CD14-positive monocyte (primary cell): ENCODE data around the gene RASSF5. TPM values are rescaled to one million over a fixed set of nuclear protein-coding genes. Genes with fewer than 3 reads are reported as not detected.

Source experiments
- DNase-seq, 3 donors: peaks; one replicate each; pipeline ENCODE4 v3.0.0-alpha.2; 2011 to 2022
- H2AFZ ChIP-seq: 2 replicates; pipeline ENCODE4 v1.6.0; 2012; ENCODE audit warnings: mild to moderate bottlenecking, low read depth, low read length, inconsistent platforms; ENCODE audit not compliant: insufficient read depth, poor library complexity, severe bottlenecking
- H3K27ac ChIP-seq, 2 donors: 1 replicate in 1 of 2; 2 replicates in 1 of 2; pipeline ENCODE4 v1.5.1; 2012 to 2013; ENCODE audit warnings: low read length in 2 of 2, control low read depth in 1 of 2, inconsistent platforms in 1 of 2, low read depth in 1 of 2, mild to moderate bottlenecking in 1 of 2
- H3K27me3 ChIP-seq, 2 donors: one replicate each; pipeline versions ENCODE4 v1.6.0 to v1.6.1; 2011 to 2013; ENCODE audit warnings: low read length in 2 of 2; ENCODE audit not compliant: control insufficient read depth in 2 of 2, insufficient read depth in 2 of 2
- H3K36me3 ChIP-seq, 2 donors: replicated peaks in 1 of 2; 1 replicate in 1 of 2; 2 replicates in 1 of 2; pipeline versions ENCODE4 v1.5.1 to v1.6.1; 2012 to 2013; ENCODE audit warnings: low read length in 2 of 2, control low read depth in 1 of 2, inconsistent platforms in 1 of 2, mild to moderate bottlenecking in 1 of 2; ENCODE audit not compliant: insufficient read depth in 2 of 2, control insufficient read depth in 1 of 2
- H3K4me1 ChIP-seq, 2 donors: 1 replicate in 1 of 2; 2 replicates in 1 of 2; pipeline versions ENCODE4 v1.5.1 to v1.6.1; 2012 to 2013; ENCODE audit warnings: low read length in 2 of 2, control low read depth in 1 of 2, inconsistent platforms in 1 of 2, mild to moderate bottlenecking in 1 of 2, moderate library complexity in 1 of 2; ENCODE audit not compliant: insufficient read depth in 2 of 2, control insufficient read depth in 1 of 2
- H3K4me2 ChIP-seq: replicated peaks from 2 replicates; pipeline ENCODE3; 2012; ENCODE audit warnings: low read length, moderate library complexity, mild to moderate bottlenecking; ENCODE audit not compliant: poor library complexity, severe bottlenecking; ENCODE audit errors: extremely low read depth
- H3K4me3 ChIP-seq, 3 experiments: fragments of 200-600 bp in 1 of 3; sonication (generic) in 1 of 3; replicated peaks in 1 of 3; 1 replicate in 2 of 3; 2 replicates in 1 of 3; pipeline ENCODE4 v1.5.1; 2011 to 2013; ENCODE audit warnings: low read length in 3 of 3, mild to moderate bottlenecking in 3 of 3, control low read depth in 2 of 3, low read depth in 2 of 3, inconsistent platforms in 1 of 3, moderate library complexity in 1 of 3
- H3K79me2 ChIP-seq: 2 replicates; pipeline ENCODE4 v1.6.0; 2012; ENCODE audit warnings: mild to moderate bottlenecking, control low read depth, inconsistent platforms, low read length, moderate library complexity; ENCODE audit not compliant: insufficient read depth
- H3K9ac ChIP-seq: 2 replicates; pipeline ENCODE4 v1.6.0; 2017; ENCODE audit warnings: low read length, mild to moderate bottlenecking; ENCODE audit not compliant: insufficient read depth, poor library complexity, severe bottlenecking
- H3K9me3 ChIP-seq, 2 donors: replicated peaks in 1 of 2; 1 replicate in 1 of 2; 2 replicates in 1 of 2; pipeline versions ENCODE4 v1.5.1 to v1.6.1; 2012 to 2013; ENCODE audit warnings: low read length in 2 of 2, control low read depth in 1 of 2; ENCODE audit not compliant: control insufficient read depth in 1 of 2, insufficient read depth in 1 of 2
- H4K20me1 ChIP-seq: 2 replicates; pipeline ENCODE4 v1.6.0; 2012; ENCODE audit warnings: mild to moderate bottlenecking, low read length, control low read depth, moderate library complexity; ENCODE audit not compliant: insufficient read depth
- H3K27ac Mint-ChIP-seq, 7 donors: one replicate each; pipeline ENCODE4 v1.8.0; 2020; ENCODE audit warnings: mild to moderate bottlenecking in 7 of 7, mixed read lengths in 7 of 7, moderate library complexity in 6 of 7, inconsistent platforms in 2 of 7
- H3K27me3 Mint-ChIP-seq, 3 donors: one replicate each; pipeline ENCODE4 v1.8.0; 2021 to 2022; ENCODE audit warnings: low read depth in 3 of 3, mild to moderate bottlenecking in 3 of 3, mixed read lengths in 3 of 3, moderate library complexity in 3 of 3, inconsistent platforms in 1 of 3
- H3K36me3 Mint-ChIP-seq, 2 donors: one replicate each; pipeline ENCODE4 v1.8.0; 2020; ENCODE audit warnings: mixed read lengths in 2 of 2, inconsistent platforms in 1 of 2, mild to moderate bottlenecking in 1 of 2
- H3K4me1 Mint-ChIP-seq: one replicate; pipeline ENCODE4 v1.8.0; 2020; ENCODE audit warnings: mild to moderate bottlenecking, mixed read lengths
- H3K4me3 Mint-ChIP-seq, 2 donors: one replicate each; pipeline ENCODE4 v1.8.0; 2020; ENCODE audit warnings: mild to moderate bottlenecking in 2 of 2, mixed read lengths in 2 of 2, moderate library complexity in 1 of 2
- H3K9me3 Mint-ChIP-seq, 7 donors: one replicate each; pipeline ENCODE4 v1.8.0; 2020 to 2022; ENCODE audit warnings: mixed read lengths in 7 of 7, mild to moderate bottlenecking in 6 of 7, moderate library complexity in 6 of 7, inconsistent platforms in 2 of 7
- WGBS: methylation state at CpG from one replicate; pipeline ENCODE4 v1.1.5; 2013; ENCODE audit warnings: missing lambda C conversion rate; ENCODE audit not compliant: insufficient coverage; 5-methylcytosine and 5-hydroxymethylcytosine counted together
- intact Hi-C, 2 donors: fragments of 100-400 bp; cut with micrococcal nuclease; formaldehyde crosslinking; loops; one replicate each; pipeline versions ENCODE4 v1.15.0 to v1.15.1; 2023
- polyA plus RNA-seq, 3 donors: library from polyadenylated mRNA; depleted of rRNA in 1 of 3; unstranded in 2 of 3; stranded (reverse) in 1 of 3; fragments of 300-500 nt in 2 of 3; fragments of >200 nt in 1 of 3; fragmentation: Illumina TruSeq in 2 of 3; gene quantifications; 1 replicate in 2 of 3; 2 replicates in 1 of 3; pipeline ENCODE4 v1.2.3, GENCODE V29; 2012 to 2021
- TF ChIP-seq, protein P1 (sequence below): fragments of 200-600 bp; IDR thresholded peaks from one replicate; pipeline ENCODE4 v1.8.0; 2022; ENCODE audit warnings: antibody characterized with exemption, mild to moderate bottlenecking

The RASSF5 gene
- polyA plus RNA-seq, 3 donors = 81.6 to 129 (median 127) TPM

DNA sequence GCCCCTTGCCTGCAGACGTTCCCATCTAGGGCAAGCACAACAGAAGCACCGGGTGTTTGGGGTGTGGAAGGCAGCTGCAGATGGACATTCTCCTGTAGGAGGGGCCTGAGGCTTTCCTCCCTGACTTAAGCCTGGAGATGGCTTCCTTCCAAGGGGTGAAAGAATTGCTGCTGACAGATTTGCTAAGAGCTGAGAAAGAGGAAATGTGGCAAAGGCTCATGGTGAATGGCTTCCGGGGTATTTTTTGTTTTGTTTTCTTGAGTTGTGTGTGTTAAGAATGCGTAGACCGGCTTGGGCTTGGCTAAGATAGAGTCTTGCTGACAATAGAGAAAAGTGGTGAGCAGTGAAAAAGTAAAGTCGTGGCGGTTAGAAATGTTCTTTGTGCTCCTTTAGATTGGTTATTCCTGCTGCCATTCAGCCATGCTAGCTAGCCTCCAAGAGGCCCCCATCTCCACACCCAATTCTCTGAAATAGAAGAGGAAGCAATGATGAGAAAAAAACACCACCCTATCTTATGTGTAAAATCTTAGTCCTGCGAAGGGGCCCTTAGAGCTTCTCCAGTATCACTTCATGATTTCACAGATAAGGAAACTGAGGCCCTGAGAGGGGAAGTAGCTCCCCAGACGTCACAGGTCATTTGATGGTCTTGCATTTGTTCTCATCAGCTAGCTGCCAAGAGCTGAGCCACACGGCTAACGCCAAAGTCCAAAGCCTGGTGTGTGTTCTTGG is 68.0 kb downstream of the RASSF5 start:
- H3K27ac Mint-ChIP-seq = peak overlapping the region; percentile 97 to 100 (median 99)
- peak; percentile 91 to 94 (median 94) for DNase-seq
- Histone ChIP-seq H3K4me3 (peak overlapping the region in 1 of 3 experiments; percentile 61), H3K27me3 (no peaks in the 10 kb centered on the region), H2AFZ (no peak overlapping the region), H3K4me1 (peaks cover 82 to 94% of the 10 kb centered on the region in 2 donors), H3K27ac (peak overlapping the region; percentile 96 to 99), H3K4me2 (peak overlapping the region; percentile 63), H3K36me3 (peaks cover 4 to 28% of the 10 kb centered on the region in 2 donors), H3K79me2 (peaks cover 84% of the 10 kb centered on the region), H3K9ac (peak overlapping the region; percentile 72), H3K9me3 (no peaks in the 10 kb centered on the region), H4K20me1 (peaks cover 21% of the 10 kb centered on the region)
- H3K9me3 Mint-ChIP-seq = peaks cover 0 to 4% (median 0%) of the 10 kb centered on the region in 7 donors
- peaks cover 70 to 81% of the 10 kb centered on the region in 2 donors for H3K36me3 Mint-ChIP-seq
- intact Hi-C loops = loop anchor here in 1 of 2 donors (5.0 kb wide), 1 partner anchor 108 kb away; no protein-coding TSS in a partner anchor
- 0% methylated on average over 7 of the region's 11 CpGs for WGBS
- peaks cover 0 to 6% (median 0%) of the 10 kb centered on the region in 3 donors for H3K27me3 Mint-ChIP-seq
- H3K4me1 Mint-ChIP-seq = peaks cover 99% of the 10 kb centered on the region
- TF ChIP-seq, protein P1, sequence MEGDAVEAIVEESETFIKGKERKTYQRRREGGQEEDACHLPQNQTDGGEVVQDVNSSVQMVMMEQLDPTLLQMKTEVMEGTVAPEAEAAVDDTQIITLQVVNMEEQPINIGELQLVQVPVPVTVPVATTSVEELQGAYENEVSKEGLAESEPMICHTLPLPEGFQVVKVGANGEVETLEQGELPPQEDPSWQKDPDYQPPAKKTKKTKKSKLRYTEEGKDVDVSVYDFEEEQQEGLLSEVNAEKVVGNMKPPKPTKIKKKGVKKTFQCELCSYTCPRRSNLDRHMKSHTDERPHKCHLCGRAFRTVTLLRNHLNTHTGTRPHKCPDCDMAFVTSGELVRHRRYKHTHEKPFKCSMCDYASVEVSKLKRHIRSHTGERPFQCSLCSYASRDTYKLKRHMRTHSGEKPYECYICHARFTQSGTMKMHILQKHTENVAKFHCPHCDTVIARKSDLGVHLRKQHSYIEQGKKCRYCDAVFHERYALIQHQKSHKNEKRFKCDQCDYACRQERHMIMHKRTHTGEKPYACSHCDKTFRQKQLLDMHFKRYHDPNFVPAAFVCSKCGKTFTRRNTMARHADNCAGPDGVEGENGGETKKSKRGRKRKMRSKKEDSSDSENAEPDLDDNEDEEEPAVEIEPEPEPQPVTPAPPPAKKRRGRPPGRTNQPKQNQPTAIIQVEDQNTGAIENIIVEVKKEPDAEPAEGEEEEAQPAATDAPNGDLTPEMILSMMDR = no peak
- peak overlapping the region; percentile 65 to 67 for H3K4me3 Mint-ChIP-seq

DNA sequence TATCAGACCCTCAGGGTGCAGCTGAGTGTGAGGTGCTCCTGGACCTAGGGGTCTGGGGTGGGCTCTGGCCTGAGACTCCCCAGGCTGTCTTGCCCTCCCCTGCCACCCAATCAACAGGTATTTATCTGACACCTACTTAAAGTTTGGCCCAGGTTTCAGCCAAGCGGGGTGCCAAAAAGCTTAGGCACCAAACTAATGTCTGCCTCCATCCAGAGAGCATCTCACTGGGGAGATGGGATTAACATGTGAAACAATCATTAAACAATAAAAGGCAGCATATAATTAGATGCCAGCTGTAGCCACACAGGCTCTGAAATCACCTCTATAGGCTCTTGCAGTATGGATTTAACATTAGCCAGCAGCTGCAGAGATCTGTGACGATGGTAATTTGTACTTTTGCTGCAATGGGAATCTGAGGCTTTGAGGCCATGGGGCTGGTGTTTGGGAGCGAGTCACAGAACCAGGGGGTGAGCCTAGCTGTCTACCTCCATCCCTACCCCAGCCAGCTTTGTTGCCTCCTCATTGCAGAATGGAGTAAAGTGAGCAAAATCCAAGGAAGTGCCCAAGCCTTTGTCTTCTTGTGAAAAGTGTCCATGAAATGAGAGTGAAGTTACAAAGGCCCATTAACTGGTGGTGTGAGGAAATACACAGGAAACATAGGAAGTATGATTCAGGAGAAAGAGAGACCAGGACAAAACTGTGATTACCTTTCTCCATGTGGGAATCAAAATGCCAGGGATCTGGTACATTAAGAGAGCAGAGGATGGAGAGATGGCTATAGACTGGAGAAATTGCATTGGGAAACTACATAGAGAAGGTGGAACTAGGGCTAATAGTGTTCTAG is 68.8 kb downstream of the RASSF5 start:
- Histone ChIP-seq H3K4me2 (peak overlapping the region; percentile 63), H3K9ac (peak overlapping the region; percentile 72), H3K4me3 (peak overlapping the region in 1 of 3 experiments; percentile 61), H3K79me2 (peaks cover 84% of the 10 kb centered on the region), H2AFZ (no peak overlapping the region), H4K20me1 (peaks cover 13% of the 10 kb centered on the region), H3K36me3 (peaks cover 4 to 20% of the 10 kb centered on the region in 2 donors), H3K27me3 (no peaks in the 10 kb centered on the region), H3K27ac (peak overlapping the region; percentile 96 to 99), H3K4me1 (peaks cover 90 to 97% of the 10 kb centered on the region in 2 donors), H3K9me3 (no peaks in the 10 kb centered on the region)
- DNase-seq = peak in 2 of 3 donors; percentile 35 to 42
- Mint-ChIP-seq H3K27me3 (peaks cover 0 to 6% (median 0%) of the 10 kb centered on the region in 3 donors), H3K36me3 (peaks cover 67 to 81% of the 10 kb centered on the region in 2 donors), H3K9me3 (peaks cover 0 to 4% (median 0%) of the 10 kb centered on the region in 7 donors), H3K4me3 (peak overlapping the region; percentile 65 to 76), H3K27ac (peak overlapping the region; percentile 97 to 100 (median 99)), H3K4me1 (peaks cover 99% of the 10 kb centered on the region)
- TF ChIP-seq, protein P1 = no peak
- WGBS = 83% methylated on average over 1 of the region's 3 CpGs
- intact Hi-C loops = loop anchor here in 1 of 2 donors (5.0 kb wide), 1 partner anchor 109 kb away; no protein-coding TSS in a partner anchor
